Ovary (tissue), 3 donors: ENCODE measurements around the gene SMIM41.

ENCODE experiments used
- EP300 ChIP-seq: sonication (generic); formaldehyde crosslinking; IDR thresholded peaks from one replicate; pipeline ENCODE4 v1.6.1; 2017; ENCODE audit warnings: antibody characterized with exemption
- TF ChIP-seq, protein P1 (sequence below), 3 donors: fragments of 450-650 bp in 2 of 3; fragments of 200-600 bp in 1 of 3; IDR thresholded peaks; one replicate each; pipeline versions ENCODE4 v1.5.1 to v1.8.0; 2016 to 2022; ENCODE audit warnings: antibody characterized with exemption in 3 of 3, mild to moderate bottlenecking in 1 of 3
- donor health status: DM: no; HTN: no; CAD: no.

DNA sequence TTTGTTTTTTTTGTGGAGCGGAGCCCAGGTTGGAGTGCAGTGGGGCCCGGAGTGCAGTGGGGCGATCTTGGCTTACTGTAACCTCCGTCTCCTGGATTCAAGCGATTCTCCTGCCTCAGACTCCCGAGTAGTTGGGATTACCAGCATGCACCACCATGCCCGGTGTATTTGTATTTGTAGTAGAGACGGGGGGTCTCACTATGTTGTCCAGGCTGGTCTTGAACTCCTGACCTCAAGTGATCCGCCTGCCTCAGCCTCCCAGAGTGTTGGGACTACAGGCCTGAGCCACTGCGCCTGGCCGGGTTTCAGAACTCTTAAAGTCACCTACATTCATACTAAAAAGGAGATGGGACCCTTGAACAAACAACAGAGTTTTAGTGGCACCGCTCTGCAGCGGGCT lies 59.6 kb downstream of the SMIM41 start:
- TF ChIP-seq, protein P1, sequence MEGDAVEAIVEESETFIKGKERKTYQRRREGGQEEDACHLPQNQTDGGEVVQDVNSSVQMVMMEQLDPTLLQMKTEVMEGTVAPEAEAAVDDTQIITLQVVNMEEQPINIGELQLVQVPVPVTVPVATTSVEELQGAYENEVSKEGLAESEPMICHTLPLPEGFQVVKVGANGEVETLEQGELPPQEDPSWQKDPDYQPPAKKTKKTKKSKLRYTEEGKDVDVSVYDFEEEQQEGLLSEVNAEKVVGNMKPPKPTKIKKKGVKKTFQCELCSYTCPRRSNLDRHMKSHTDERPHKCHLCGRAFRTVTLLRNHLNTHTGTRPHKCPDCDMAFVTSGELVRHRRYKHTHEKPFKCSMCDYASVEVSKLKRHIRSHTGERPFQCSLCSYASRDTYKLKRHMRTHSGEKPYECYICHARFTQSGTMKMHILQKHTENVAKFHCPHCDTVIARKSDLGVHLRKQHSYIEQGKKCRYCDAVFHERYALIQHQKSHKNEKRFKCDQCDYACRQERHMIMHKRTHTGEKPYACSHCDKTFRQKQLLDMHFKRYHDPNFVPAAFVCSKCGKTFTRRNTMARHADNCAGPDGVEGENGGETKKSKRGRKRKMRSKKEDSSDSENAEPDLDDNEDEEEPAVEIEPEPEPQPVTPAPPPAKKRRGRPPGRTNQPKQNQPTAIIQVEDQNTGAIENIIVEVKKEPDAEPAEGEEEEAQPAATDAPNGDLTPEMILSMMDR (IDR thresholded peaks at IDR 0.05) = no peak
- TF ChIP-seq EP300 = no peak
